GM23338 (cell line): ENCODE data around the gene TMCO4. TPM values are rescaled to one million over a fixed set of nuclear protein-coding genes. Genes with fewer than 3 reads are reported as not detected.

Source experiments
- ATAC-seq: fragments of 200-7000 bp; cut with Tn5 transposase; 3 replicates; pipeline ENCODE4 v1.9.1; 2020
- DNase-seq: peaks from one replicate; pipeline ENCODE4 v3.0.0-alpha.2; 2015; ENCODE audit warnings: low spot score
- H2AFZ ChIP-seq: fragments of 200-600 bp; sonication (generic); 2 replicates; pipeline ENCODE4 v1.8.0; 2016; ENCODE audit warnings: antibody characterized with exemption, mild to moderate bottlenecking, moderate library complexity
- H3F3A ChIP-seq: fragments of 200-600 bp; sonication (generic); replicated peaks from 2 replicates; pipeline ENCODE4 v1.8.0; 2017; ENCODE audit warnings: antibody characterized with exemption, mixed run types, low read depth
- H3K27ac ChIP-seq: fragments of 200-600 bp; sonication (generic); 2 replicates; pipeline ENCODE4 v1.6.1; 2016; ENCODE audit warnings: low read depth
- H3K27me3 ChIP-seq: fragments of 200-600 bp; sonication (generic); 2 replicates; pipeline ENCODE4 v1.8.0; 2016; ENCODE audit warnings: mild to moderate bottlenecking, mixed run types, moderate library complexity; ENCODE audit not compliant: insufficient read depth
- H3K36me3 ChIP-seq: fragments of 200-600 bp; sonication (generic); 2 replicates; pipeline ENCODE4 v1.8.0; 2016; ENCODE audit warnings: mild to moderate bottlenecking; ENCODE audit not compliant: insufficient read depth
- H3K4me1 ChIP-seq: fragments of 200-600 bp; sonication (generic); 2 replicates; pipeline ENCODE4 v1.8.0; 2016; ENCODE audit warnings: mild to moderate bottlenecking, moderate library complexity; ENCODE audit not compliant: insufficient read depth
- H3K4me2 ChIP-seq: fragments of 200-600 bp; sonication (generic); 2 replicates; pipeline ENCODE4 v1.7.1; 2017; ENCODE audit warnings: mixed run types
- H3K4me3 ChIP-seq: fragments of 200-600 bp; sonication (generic); 2 replicates; pipeline ENCODE4 v1.6.1; 2016; ENCODE audit warnings: mixed run types
- H3K79me2 ChIP-seq: fragments of 200-600 bp; sonication (generic); replicated peaks from 2 replicates; pipeline ENCODE4 v1.8.0; 2017; ENCODE audit warnings: mild to moderate bottlenecking; ENCODE audit not compliant: insufficient read depth
- H3K9me2 ChIP-seq: fragments of 200-600 bp; sonication (generic); 2 replicates; pipeline ENCODE4 v1.8.0; 2017; ENCODE audit not compliant: insufficient read depth
- H4K20me1 ChIP-seq: fragments of 200-600 bp; sonication (generic); replicated peaks from 2 replicates; pipeline ENCODE4 v1.8.0; 2017; ENCODE audit warnings: mild to moderate bottlenecking; ENCODE audit not compliant: insufficient read depth
- H3K27ac Mint-ChIP-seq: 2 replicates; pipeline ENCODE4 v1.8.0; 2020; ENCODE audit warnings: inconsistent platforms, mild to moderate bottlenecking, moderate library complexity, mixed read lengths
- H3K27me3 Mint-ChIP-seq: 3 replicates; pipeline ENCODE4 v1.8.0; 2022; ENCODE audit warnings: low read depth, mild to moderate bottlenecking, moderate library complexity, mixed read lengths, inconsistent platforms; ENCODE audit not compliant: insufficient read depth, poor library complexity
- H3K36me3 Mint-ChIP-seq: 3 replicates; pipeline ENCODE4 v1.8.0; 2021; ENCODE audit warnings: low read depth, mild to moderate bottlenecking, inconsistent platforms, moderate library complexity, mixed read lengths
- H3K4me1 Mint-ChIP-seq: 3 replicates; pipeline ENCODE4 v1.8.0; 2020; ENCODE audit warnings: mild to moderate bottlenecking, inconsistent platforms, mixed read lengths
- H3K4me3 Mint-ChIP-seq: 3 replicates; pipeline ENCODE4 v1.8.0; 2021; ENCODE audit warnings: moderate library complexity, mild to moderate bottlenecking, inconsistent platforms, mixed read lengths
- H3K9me3 Mint-ChIP-seq: 3 replicates; pipeline ENCODE4 v1.8.0; 2020; ENCODE audit warnings: moderate library complexity, mild to moderate bottlenecking, inconsistent platforms, mixed read lengths
- ETS1 ChIP-seq: IDR thresholded peaks from 2 replicates; pipeline ENCODE4 v1.6.1; 2016; ENCODE audit warnings: antibody characterized with exemption
- EZH2phosphoT487 ChIP-seq: fragments of 200-600 bp; sonication (generic); IDR thresholded peaks from one replicate; pipeline ENCODE4 v1.8.1; 2018; ENCODE audit warnings: antibody characterized with exemption; ENCODE audit not compliant: unreplicated experiment
- JUNB ChIP-seq: IDR thresholded peaks from one replicate; pipeline ENCODE4 v1.6.1; 2016; ENCODE audit warnings: antibody characterized with exemption; ENCODE audit not compliant: unreplicated experiment
- NANOG ChIP-seq: IDR thresholded peaks from 2 replicates; pipeline ENCODE4 v1.6.1; 2016; ENCODE audit warnings: antibody characterized with exemption, borderline replicate concordance
- POLR2AphosphoS5 ChIP-seq: IDR thresholded peaks from 2 replicates; pipeline ENCODE4 v1.6.1; 2016; ENCODE audit warnings: antibody characterized with exemption, low read depth
- REST ChIP-seq: IDR thresholded peaks from one replicate; pipeline ENCODE4 v1.6.1; 2018; ENCODE audit warnings: antibody characterized with exemption; ENCODE audit not compliant: unreplicated experiment
- STAT1 ChIP-seq: IDR thresholded peaks from one replicate; pipeline ENCODE4 v1.6.1; 2016; ENCODE audit warnings: antibody characterized with exemption; ENCODE audit not compliant: unreplicated experiment
- ZNF114 ChIP-seq: fragments of 250-450 bp; sonication (Bioruptor Pico); IDR thresholded peaks from 2 replicates; pipeline ENCODE4 v1.5.0; 2020; ENCODE audit warnings: mild to moderate bottlenecking, moderate library complexity
- ZNF331 ChIP-seq: fragments of 250-450 bp; sonication (Bioruptor Pico); IDR thresholded peaks from 2 replicates; pipeline ENCODE4 v1.5.0; 2020; ENCODE audit warnings: low read depth, mild to moderate bottlenecking, moderate library complexity
- ZNF462 ChIP-seq: fragments of 250-450 bp; sonication (Bioruptor Pico); IDR thresholded peaks from 2 replicates; pipeline ENCODE4 v1.5.0; 2020; ENCODE audit warnings: mild to moderate bottlenecking, moderate library complexity
- polyA plus RNA-seq: library from polyadenylated mRNA; unstranded; fragments of >200 nt; fragmentation: Nextera tagmentation; extraction: Ambion mirVana; gene quantifications from 2 replicates; pipeline ENCODE4 v1.2.1, GENCODE V29; 2016
- total RNA-seq: library from RNA; depleted of rRNA; stranded (reverse); fragments of >200 nt; shearing (Covaris generic); gene quantifications from 2 replicates; pipeline ENCODE4 v1.2.3, GENCODE V29; 2014

The TMCO4 gene
- total and polyA plus RNA-seq, 2 experiments from 2014 or later = 2.6 to 6.9 TPM

GRCh38 chr1:19813643-19813960 lies 13.9 kb upstream of the TMCO4 start:
- no peak overlapping the region for H3K4me2 ChIP-seq
- peaks cover 26% of the 10 kb centered on the region for H3K4me1 ChIP-seq
- Mint-ChIP-seq H3K27me3 (peaks cover 12% of the 10 kb centered on the region), H3K4me1 (peaks cover 33% of the 10 kb centered on the region), H3K4me3 (no peak overlapping the region), H3K36me3 (no peaks in the 10 kb centered on the region; the same call in 2 of the 3 replicates), H3K9me3 (peaks cover 8% of the 10 kb centered on the region; the same call in 2 of the 3 replicates), H3K27ac (no peak overlapping the region)
- DNase-seq (no peak), ATAC-seq (no peak)
- no peak overlapping the region for H3K27ac ChIP-seq
- no peaks in the 10 kb centered on the region for H4K20me1 ChIP-seq
- TF ChIP-seq ZNF331 (CRISPR knock-in tag) (no peak), NANOG (no peak), ETS1 (no peak), POLR2AphosphoS5 (no peak), ZNF114 (CRISPR knock-in tag) (no peak), JUNB (no peak), REST (no peak)
- no peak overlapping the region for H3K4me3 ChIP-seq
- H3F3A ChIP-seq = no peaks in the 10 kb centered on the region
- H3K36me3 ChIP-seq = no peaks in the 10 kb centered on the region
- H3K9me2 ChIP-seq = no peaks in the 10 kb centered on the region
- H3K27me3 ChIP-seq = no peaks in the 10 kb centered on the region
- no peak overlapping the region; the same call in 1 of the 2 replicates for H2AFZ ChIP-seq
- no peaks in the 10 kb centered on the region for H3K79me2 ChIP-seq

- H3K4me1 ChIP-seq = peaks cover 26% of the 10 kb centered on the region
- Mint-ChIP-seq H3K27me3 (peaks cover 12% of the 10 kb centered on the region), H3K36me3 (no peaks in the 10 kb centered on the region; the same call in 2 of the 3 replicates), H3K9me3 (peaks cover 8% of the 10 kb centered on the region; the same call in 2 of the 3 replicates), H3K4me3 (no peak overlapping the region), H3K27ac (no peak overlapping the region), H3K4me1 (peaks cover 33% of the 10 kb centered on the region)
- H3K27ac ChIP-seq = no peak overlapping the region
- no peaks in the 10 kb centered on the region for H4K20me1 ChIP-seq
- no peak overlapping the region for H3K4me3 ChIP-seq
- H3K4me2 ChIP-seq = no peak overlapping the region
- DNase-seq = no peak
- H3K36me3 ChIP-seq = no peaks in the 10 kb centered on the region
- no peak for ATAC-seq
- peak overlapping the region; percentile 56; the same call in 1 of the 2 replicates for H2AFZ ChIP-seq
- H3K79me2 ChIP-seq = no peaks in the 10 kb centered on the region
- no peaks in the 10 kb centered on the region for H3K9me2 ChIP-seq
- no peaks in the 10 kb centered on the region for H3F3A ChIP-seq
- no peaks in the 10 kb centered on the region for H3K27me3 ChIP-seq
- TF ChIP-seq STAT1 (no peak), ZNF462 (CRISPR knock-in tag) (no peak), ZNF331 (CRISPR knock-in tag) (no peak), EZH2phosphoT487 (no peak), POLR2AphosphoS5 (no peak)
Observed at GRCh38 chr1:19812875-19813642, 13.3 kb upstream of the TMCO4 start.
